HTERT RPE-1 (cell line): ENCODE results near the gene PFN4.

Experiments used
- in situ Hi-C: fragments of 300-500 bp; cut with MboI; formaldehyde crosslinking; loops from 4 replicates; pipeline ENCODE4 v1.14.3; 2020; ENCODE audit warnings: low sequenced_read_pairs

Gene PFN4

DNA sequence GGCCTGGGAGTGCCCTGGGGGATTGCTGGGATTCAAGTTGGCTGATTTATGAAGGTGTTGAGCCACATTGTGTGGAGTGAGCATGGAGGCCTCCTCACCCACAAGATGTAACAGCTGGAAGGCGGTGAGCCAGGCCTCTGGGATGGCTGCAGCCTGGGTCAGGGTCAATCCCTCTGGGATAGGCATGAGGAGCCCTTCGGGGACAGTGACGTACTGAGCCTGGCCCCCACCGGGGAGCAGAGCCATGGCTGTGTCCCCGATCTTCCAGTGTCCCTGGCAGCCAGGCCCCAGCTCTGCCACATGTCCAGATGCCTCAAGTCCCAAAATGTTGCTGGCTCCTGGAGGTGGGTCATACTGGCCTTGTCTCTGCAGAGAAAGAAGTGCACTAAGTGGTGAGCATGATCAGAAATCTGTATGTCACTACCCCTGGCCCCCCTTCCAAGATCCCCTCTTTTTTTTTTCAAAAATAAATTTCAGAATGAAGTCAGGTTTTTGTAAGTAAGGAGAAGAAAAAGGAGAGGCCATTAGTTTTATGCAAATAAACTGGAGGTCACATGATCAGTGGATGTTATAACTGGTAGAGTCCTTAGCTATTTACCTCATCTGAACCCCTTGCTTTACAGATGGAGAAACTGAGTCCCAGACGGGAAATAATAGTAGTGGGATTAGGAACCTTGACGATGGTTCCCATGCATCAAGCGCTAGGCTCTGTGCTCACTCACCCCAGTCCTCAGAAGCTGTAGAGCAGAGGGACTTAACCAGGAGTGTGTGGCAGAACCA is 40.2 kb downstream of the PFN4 start:
- in situ Hi-C loops, result no loop called here

DNA sequence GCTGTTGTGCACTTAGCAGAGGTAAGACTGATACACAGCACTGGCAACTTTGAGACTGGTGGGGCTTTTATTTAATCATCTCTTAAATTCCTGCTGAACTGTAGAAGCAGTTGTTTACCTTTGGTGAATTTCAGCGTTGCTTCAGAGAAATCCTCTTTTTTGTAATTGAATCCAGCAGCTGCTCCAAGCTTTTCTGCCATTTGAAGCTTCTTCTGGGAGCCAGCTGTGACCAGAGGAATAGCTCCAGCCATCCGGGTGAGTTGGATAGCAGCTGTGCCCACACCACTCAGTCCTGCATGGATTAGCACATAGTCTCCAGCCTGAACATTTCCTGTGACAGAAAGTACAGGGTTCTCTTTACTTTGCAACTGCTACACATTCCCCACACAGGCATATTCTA is 42.4 kb downstream of the PFN4 start:
- in situ Hi-C loops, result no loop called here

DNA sequence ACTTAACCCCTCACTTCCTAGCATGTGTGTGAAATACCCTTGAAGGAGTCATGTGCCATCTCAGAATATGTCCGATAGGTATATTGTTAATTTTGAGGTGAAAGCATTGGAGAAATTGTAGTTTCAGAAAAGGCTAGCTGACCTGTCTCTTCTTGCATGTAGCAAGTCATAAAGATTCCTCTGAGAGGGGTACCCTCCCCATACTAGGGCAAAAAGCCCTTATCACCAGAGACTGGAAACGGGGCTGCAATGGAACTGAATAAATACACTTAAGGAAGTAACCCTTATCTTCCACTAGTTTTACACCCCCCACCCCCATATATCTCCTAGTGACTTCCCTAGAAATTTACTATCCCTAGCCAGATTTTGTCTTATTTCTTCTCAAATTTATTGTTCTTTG is 45.3 kb downstream of the PFN4 start:
- in situ Hi-C loops, result no loop called here

DNA sequence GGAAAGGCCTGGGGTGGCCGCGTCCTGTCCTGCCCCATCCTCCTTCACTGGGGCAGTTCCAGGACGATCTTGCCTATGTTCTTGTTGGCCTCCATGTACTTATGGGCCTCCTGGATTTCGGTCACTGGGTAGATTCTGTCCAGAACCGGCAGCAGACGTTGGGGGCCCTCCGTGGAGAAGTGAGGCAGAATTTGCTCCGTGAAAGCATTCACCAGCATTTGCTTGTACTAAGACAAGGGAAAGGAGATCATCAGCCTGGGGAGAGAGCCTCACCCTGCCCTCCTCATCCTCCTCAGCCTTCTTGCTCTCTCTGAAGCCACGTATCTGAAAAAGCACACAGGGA is 45.6 kb downstream of the PFN4 start:
- in situ Hi-C loops, result no loop called here

DNA sequence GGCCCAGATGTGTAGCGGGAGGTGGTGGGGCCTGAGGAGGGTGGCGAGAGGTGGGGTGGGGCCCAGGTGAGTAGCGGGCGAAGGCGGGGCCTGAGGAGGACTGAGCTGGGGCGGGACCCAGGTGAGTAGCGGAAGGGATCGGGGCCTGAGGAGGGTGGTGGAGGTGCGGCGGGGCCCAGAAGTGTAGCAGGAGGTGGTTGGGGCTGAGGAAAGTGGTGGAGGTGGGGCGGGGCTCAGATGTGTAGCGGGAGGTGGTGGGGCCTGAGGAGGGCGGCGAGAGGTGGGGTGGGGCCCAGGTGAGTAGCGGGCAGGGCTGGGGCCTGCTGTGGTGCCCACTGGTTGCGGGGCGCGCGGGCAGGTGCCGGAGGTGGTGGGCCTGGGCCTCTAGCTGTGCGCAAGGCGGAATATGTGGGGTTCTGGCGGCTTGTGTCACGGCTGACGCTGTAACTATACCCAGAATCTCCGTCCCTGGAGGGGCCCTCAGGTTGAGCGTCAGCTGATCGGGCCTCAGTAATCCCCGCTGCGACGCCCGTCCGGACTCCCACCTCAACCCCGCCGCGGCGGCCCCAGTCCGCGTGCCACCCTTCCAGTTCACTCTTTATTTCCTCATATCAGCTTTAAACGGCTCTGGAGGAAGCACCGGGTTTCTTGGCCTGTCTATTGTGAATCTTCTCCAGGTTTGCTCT is 46.1 kb downstream of the PFN4 start:
- in situ Hi-C loops, result no loop called here

DNA sequence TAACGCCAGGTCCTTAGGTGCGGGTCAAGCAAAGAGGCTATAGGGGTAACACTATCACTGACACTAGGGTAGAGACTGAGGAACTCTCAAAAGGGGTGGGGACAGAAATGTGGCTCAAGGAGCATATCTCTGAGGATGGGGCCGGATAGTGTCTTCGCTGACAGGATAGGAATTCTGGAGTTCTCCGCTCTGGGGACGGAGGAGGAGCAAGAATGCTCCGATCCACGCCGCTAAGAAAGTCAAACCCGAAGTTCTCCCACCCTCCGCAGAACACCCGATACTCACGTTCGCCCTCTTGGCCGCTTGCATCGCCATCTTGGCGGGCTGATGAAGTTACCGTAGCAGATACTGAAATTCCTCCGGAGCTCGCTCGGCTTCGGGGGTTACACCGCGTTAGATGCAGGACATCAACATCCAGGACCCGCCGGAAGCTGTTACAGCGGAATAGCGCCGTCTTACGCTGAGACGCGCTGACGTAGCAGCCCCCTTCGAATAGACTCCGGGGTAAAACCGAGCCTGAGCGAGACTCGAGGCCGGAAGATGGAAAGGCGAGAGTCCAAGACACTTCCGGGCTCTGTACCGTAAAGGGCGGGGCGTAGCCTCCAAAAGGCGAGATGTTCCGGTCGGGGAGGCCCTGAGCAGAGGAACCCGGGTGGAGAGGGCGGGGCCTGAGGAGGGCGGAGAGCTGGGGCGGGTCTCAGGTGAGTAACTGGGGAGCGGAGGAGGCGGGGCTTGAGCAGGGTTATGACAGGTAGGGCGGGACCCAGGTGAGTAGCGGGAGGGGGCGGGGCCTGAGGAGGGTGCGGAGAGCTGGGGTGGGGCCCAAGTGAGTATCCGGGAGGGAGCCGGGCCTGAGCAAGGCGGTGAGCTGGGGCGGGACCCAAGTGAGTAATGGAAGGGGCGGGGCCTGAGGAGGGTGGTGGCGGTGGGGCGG is 47.0 kb downstream of the PFN4 start, which contains the start of gene SF3B6:
Gene SF3B6, minus strand, starts transcription at position 412 of the 934 bp plus-strand sequence. Its CDS starts 97 bp downstream, at position 315.
- in situ Hi-C loops, result no loop called here

DNA sequence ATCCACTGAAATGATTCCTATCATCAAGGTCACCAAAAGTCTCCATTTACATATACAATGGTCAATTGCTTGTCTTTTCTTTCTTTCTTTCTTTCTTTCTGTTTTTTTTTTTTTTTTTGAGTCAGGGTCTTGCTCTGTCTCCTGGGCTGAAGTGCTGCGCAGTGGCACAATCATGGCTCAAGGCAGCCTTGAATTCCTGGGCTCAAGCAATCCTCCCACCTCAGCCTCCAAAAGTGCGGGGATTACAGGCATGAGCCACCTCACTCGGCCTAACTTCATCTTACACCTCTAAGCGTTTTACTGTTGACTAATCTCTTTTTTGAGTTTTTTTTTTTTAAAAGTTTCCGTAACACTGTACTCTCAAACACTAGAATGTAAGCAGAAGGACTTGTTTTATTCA is 47.9 kb downstream of the PFN4 start:
- in situ Hi-C loops, result no loop called here

DNA sequence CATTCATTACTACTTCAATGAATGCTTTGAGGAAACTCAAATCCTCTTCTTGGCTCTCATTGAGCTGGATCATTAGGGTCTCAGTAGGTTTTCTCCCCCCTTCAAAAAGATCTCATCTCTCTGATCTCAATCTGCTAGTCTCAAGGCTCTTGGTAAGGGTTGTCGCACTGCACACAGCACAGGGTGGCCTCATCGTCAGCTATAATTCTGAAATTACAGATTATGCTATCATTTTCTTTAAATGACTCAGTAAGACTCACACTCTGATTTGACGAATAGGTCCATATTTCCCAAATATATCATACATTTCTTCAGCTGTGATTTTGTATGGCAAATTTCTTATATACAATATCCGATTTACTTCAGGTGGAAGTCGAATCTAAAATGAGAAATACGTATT is 49.3 kb downstream of the PFN4 start:
- in situ Hi-C loops, result no loop called here

DNA sequence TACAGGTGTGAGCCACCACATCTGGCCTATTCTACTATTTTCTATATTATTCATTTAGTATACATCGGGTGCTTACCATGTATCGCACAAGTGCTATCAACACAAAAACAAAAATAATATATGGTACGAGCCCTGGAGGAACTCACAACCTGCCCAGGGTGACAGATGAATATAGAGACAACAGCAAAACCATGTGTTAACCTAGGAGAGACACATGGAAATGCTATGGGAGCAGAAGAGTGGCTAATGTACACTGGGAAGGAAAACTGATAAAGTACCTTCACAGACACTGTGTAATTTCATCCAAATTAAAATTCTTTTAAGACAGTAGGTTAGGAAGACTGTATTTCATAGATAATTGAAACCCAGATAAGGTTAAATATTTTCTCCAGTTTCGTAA is 50.9 kb downstream of the PFN4 start:
- in situ Hi-C loops, result no loop called here

DNA sequence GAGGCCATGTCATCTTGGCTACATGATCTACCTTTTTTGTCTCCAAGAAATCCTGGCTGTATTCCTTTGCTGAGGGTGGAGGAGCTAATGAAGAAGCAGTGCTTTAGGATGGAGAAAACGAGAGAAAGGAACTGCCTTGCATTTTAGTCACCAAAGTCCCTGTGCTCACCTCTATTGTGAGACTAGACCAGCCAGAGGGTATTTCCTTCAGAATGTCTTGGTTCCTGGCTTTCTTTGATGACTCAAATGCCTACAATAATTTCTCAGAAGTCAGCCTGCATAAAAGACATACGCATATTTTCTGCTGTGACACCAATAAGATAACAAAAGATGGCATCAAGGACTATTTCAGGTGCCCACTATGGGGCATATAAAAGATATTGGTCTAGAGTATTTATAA is 57.8 kb downstream of the PFN4 start:
- in situ Hi-C loops, result no loop called here
